Measurements from ENCODE around the gene DCAF7. TPM values are rescaled to one million over a fixed set of nuclear protein-coding genes. Genes with fewer than 3 reads are reported as not detected.

Gene DCAF7, protein sequence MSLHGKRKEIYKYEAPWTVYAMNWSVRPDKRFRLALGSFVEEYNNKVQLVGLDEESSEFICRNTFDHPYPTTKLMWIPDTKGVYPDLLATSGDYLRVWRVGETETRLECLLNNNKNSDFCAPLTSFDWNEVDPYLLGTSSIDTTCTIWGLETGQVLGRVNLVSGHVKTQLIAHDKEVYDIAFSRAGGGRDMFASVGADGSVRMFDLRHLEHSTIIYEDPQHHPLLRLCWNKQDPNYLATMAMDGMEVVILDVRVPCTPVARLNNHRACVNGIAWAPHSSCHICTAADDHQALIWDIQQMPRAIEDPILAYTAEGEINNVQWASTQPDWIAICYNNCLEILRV
- total RNA-seq = 14.9 and 39.4 TPM in 2 replicates

DNA sequence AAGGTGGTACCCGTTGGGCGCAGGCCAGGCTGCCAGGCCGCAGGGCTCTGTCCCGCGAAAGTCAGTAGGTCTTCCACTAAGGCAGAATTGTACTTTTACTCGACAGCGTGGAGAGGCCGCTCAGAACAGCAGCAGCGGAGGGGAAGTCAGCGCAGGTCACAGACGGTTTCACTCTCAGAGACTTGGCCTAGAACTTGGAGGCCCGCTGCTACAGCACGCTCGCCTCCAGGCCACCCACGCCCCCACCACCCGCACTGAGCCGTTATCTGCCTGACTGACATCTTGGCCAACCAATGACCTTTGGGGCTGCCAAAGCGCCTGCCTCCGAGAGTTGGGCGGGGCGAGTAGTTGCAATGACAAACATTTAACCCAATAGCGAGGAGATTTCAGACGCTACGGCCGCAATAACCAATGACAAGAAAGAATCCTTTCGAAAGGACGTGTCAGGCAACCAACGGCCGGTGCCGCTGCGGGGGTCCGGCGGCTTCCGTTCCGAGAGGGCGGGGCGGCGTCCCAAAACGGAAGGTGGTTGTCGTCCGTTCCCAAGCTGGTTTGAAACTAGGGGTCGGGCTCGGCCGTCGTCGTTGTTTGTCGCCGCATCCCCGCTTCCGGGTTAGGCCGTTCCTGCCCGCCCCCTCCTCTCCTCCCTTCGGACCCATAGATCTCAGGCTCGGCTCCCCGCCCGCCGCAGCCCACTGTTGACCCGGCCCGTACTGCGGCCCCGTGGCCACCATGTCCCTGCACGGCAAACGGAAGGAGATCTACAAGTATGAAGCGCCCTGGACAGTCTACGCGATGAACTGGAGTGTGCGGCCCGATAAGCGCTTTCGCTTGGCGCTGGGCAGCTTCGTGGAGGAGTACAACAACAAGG lies at the start of gene DCAF7:
TSS of gene DCAF7 (plus strand) at position 532 of the 871 bp plus-strand sequence. CDS start at position 733, 201 bp downstream.

DNA sequence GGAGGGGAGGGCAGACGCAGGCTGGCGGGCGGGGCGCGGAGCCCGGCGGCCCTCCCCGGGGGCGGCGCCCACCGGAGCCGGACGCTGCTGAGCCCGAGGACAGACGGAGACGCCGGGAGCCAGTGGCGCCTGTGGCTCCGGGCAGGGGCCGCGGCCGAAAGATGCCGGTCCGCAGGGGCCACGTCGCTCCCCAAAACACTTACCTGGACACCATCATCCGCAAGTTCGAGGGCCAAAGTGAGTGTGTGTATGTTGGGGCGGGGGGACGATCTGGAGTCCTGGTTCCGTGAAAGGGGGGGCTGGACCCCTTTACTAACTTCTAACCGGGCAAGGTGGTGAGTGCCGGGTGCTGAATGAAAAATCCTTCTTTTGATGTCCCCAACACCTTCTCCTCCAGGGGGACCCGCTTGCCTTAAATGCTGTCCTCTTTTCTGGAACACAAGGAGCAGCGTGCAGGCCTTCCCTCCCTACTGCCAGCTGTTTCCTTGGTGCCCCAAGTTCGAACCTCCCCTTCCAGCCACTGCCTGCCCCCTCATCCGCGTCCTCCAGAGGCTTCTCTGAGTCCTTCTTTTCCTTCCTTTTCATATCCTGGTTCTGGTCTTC lies 26.9 kb upstream of the DCAF7 start, which contains the start of gene KCNH6:
TSS of gene KCNH6 (plus strand) at position 106 of the 603 bp plus-strand sequence. CDS start at position 162, 56 bp downstream.

DNA sequence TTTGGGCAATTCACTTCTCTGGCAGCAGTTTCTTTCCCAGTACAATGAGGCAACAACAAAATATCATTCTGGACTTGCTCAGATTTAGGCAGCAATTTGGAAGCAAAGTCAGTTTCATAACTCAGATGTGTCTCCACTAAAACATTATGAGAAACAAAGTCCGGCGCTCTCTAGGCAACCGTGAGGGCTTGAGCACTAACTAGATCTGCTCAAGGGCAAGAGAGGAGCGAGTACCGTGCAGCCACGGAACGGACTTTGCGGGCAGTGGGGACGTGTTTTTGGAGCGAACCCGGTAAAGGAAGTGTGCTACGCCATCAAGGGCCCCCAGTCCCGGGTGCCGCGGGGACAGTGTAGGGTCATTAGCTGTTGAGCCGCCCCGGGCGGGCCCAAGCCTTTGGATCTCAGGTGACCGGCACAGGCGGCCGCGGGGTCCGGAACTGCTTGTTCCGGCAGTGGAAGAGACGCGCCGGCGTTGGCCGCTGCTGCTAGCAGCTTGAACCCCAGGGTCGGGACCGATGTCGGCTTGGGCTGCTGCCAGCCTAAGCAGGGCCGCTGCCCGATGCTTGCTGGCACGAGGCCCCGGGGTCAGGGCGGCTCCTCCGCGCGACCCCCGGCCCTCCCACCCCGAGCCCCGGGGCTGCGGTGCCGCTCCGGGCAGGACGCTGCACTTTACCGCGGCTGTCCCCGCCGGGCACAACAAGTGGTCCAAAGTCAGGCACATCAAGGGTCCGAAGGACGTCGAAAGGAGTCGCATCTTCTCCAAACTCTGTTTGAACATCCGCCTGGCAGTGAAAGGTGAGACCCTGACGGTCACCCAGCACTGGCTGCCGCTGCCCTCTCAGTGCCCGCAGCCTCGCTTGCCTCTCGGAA lies 50.5 kb downstream of the DCAF7 start, which contains the start of gene TACO1:
TSS of gene TACO1 (plus strand) at position 327 of the 870 bp plus-strand sequence. CDS start at position 516, 189 bp downstream.

DNA sequence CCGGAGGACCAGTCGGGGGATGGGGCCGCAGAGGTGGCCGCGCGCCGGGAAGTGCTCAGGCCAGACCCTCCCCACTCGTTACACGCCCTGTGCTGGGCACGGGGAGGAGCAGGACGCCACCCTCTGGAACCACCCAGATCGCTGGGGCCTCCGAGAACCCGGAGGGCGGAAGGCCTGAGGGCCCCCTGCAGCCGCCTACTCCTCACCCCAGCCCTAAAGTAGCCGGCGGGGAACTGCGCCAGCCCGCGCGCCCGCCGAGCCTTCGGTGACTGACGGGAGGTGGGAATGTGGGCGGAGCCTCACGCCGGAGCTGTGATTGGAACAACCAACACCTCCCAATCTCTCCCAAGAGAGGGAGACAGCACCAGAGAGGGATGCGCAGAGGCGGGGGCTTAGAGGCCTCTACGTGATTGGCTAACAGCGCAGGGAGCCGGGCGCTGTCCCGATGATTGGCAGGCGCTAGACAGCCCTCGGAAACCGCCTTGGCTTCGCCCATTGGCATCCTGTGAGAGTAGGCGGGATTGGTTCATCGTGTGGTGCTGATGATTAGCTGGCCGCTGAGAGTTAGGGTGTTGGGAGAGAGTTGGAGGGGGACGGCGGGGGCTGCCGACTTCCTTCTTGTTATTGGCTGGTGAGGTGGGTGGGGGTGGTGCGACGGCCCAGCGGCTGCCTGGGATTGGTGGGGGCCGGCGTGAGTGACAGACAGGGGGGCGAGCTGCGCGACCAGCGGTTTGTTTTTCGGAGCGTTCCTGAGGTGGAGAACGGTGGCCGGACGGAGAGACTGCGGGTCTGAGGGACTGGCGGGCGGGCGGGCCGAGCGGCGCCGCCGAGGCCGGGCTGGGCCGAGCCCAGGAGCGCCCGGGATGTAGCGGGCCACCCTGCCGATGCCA lies 71.7 kb downstream of the DCAF7 start, which contains the start of gene MAP3K3:
TSS of gene MAP3K3 (plus strand) at position 734 of the 890 bp plus-strand sequence. CDS start 343 bp downstream, outside the sequence.

Other genes with a start within 250 kb of the DCAF7 start
- gene CYB561, start 104.2 kb upstream of the DCAF7 start, total RNA-seq = 20.1 and 36.4 TPM in 2 replicates
- 86.7 and 181 TPM in 2 replicates for gene ACE, start 73.4 kb upstream of the DCAF7 start, total RNA-seq
- 0.06 TPM in 1 of 2 replicates, not detected in the other for gene KCNH6, start 27.1 kb upstream of the DCAF7 start, total RNA-seq
- gene TACO1, start 50.4 kb downstream of the DCAF7 start, total RNA-seq = 15.1 and 16.9 TPM in 2 replicates
- gene MAP3K3, start 71.9 kb downstream of the DCAF7 start, total RNA-seq = 87.6 and 132 TPM in 2 replicates
- 16.8 and 47.2 TPM in 2 replicates for gene LIMD2, start 149.6 kb downstream of the DCAF7 start, total RNA-seq
- gene STRADA, start 191.3 kb downstream of the DCAF7 start, total RNA-seq = 11.2 and 34.4 TPM in 2 replicates
- gene CCDC47, start 223.1 kb downstream of the DCAF7 start, total RNA-seq = 55.9 and 156 TPM in 2 replicates
- gene DDX42, start 223.7 kb downstream of the DCAF7 start, total RNA-seq = 42.3 and 118 TPM in 2 replicates

Data from bladder microvascular endothelial cell (primary cell).